ENCODE results near the gene CDH22. TPM values are rescaled to one million over a fixed set of nuclear protein-coding genes. Genes with fewer than 3 reads are reported as not detected.
A peak's percentile ranks its signal among the peaks of the same experiment; 100 is the strongest.

CDH22 gene
- total and polyA plus RNA-seq, 10 of the 15 experiments (the other 5 are each of a cell fraction or from before 2014, with no cell fraction given), result not detected

- TF ChIP-seq MAX (IDR thresholded peaks at IDR 0.05; ENCODE audit: low read depth, low read length), result no peak
- TF ChIP-seq TCF3 (IDR thresholded peaks at IDR 0.05; ENCODE audit: borderline replicate concordance, insufficient read depth, low read depth, low read length), result no peak
- no peak for TF ChIP-seq SREBF2 (IDR thresholded peaks at IDR 0.05; ENCODE audit: low read length)
- TF ChIP-seq, protein P1, sequence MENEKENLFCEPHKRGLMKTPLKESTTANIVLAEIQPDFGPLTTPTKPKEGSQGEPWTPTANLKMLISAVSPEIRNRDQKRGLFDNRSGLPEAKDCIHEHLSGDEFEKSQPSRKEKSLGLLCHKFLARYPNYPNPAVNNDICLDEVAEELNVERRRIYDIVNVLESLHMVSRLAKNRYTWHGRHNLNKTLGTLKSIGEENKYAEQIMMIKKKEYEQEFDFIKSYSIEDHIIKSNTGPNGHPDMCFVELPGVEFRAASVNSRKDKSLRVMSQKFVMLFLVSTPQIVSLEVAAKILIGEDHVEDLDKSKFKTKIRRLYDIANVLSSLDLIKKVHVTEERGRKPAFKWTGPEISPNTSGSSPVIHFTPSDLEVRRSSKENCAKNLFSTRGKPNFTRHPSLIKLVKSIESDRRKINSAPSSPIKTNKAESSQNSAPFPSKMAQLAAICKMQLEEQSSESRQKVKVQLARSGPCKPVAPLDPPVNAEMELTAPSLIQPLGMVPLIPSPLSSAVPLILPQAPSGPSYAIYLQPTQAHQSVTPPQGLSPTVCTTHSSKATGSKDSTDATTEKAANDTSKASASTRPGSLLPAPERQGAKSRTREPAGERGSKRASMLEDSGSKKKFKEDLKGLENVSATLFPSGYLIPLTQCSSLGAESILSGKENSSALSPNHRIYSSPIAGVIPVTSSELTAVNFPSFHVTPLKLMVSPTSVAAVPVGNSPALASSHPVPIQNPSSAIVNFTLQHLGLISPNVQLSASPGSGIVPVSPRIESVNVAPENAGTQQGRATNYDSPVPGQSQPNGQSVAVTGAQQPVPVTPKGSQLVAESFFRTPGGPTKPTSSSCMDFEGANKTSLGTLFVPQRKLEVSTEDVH (IDR thresholded peaks at IDR 0.05; ENCODE audit: low read depth, partially characterized antibody), result no peak
- no peak for TF ChIP-seq SMARCA5 (IDR thresholded peaks at IDR 0.05)
- TF ChIP-seq PAX8 (IDR thresholded peaks at IDR 0.05), result no peak
- TF ChIP-seq SMAD5 (IDR thresholded peaks at IDR 0.05; ENCODE audit: low read depth), result no peak
- TF ChIP-seq MTA2 (IDR thresholded peaks at IDR 0.05; ENCODE audit: low read depth), result peak; percentile 8; the same call in 1 of the 2 replicates
- TF ChIP-seq, protein P2, sequence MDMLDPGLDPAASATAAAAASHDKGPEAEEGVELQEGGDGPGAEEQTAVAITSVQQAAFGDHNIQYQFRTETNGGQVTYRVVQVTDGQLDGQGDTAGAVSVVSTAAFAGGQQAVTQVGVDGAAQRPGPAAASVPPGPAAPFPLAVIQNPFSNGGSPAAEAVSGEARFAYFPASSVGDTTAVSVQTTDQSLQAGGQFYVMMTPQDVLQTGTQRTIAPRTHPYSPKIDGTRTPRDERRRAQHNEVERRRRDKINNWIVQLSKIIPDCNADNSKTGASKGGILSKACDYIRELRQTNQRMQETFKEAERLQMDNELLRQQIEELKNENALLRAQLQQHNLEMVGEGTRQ (IDR thresholded peaks at IDR 0.05; ENCODE audit: borderline replicate concordance, low read depth, low read length), result no peak
- no peak for TF ChIP-seq FOS (IDR thresholded peaks at IDR 0.05; ENCODE audit: borderline replicate concordance, extremely low read depth, insufficient read length)
- no peak for TF ChIP-seq ZBTB4 (CRISPR knock-in tag; IDR thresholded peaks at IDR 0.05)
- peak; percentile 20; the same call in 1 of the 2 replicates for TF ChIP-seq RUNX3 (IDR thresholded peaks at IDR 0.05; ENCODE audit: low read length)
- TF ChIP-seq CHD4 (IDR thresholded peaks at IDR 0.05), result no peak
- peak; percentile 64 for TF ChIP-seq IKZF1 (conservative IDR thresholded peaks at IDR 0.05)
- no peak for TF ChIP-seq WRNIP1 (IDR thresholded peaks at IDR 0.05; ENCODE audit: borderline replicate concordance, low read depth, low read length)
- no peak for TF ChIP-seq SKIL (IDR thresholded peaks at IDR 0.05; ENCODE audit: low read depth, poor library complexity, severe bottlenecking)
- no peak for TF ChIP-seq KDM1A (IDR thresholded peaks at IDR 0.05; ENCODE audit: borderline replicate concordance)
- TF ChIP-seq ASH2L (IDR thresholded peaks at IDR 0.05; ENCODE audit: borderline replicate concordance, low read depth), result no peak
- no peak; the same call in 1 of the 2 replicates for TF ChIP-seq RFX5 (IDR thresholded peaks at IDR 0.05; ENCODE audit: low read depth, low read length)
- TF ChIP-seq STAT1 (conservative IDR thresholded peaks at IDR 0.05), result 0 out of 2 replicates have a peak, but pooled peaks have one; percentile 52
- TF ChIP-seq POU2F2 (IDR thresholded peaks at IDR 0.05; ENCODE audit: borderline replicate concordance, low read depth, low read length), result 0 out of 3 replicates have a peak, but pooled peaks have one; percentile 9
- TF ChIP-seq DPF2 (IDR thresholded peaks at IDR 0.05), result peak; percentile 68
These were observed 43.2 kb upstream of the CDH22 start (continued) for GRCh38 chr20:46351357-46352058.

All from GM12878 (cell line).